MM.1S (cell line): ENCODE results near the gene MRC1.

Experiments
- DNase-seq: peaks from one replicate; pipeline ENCODE4 v3.0.0-alpha.2; 2015
- H2AFZ ChIP-seq: fragments of 300-600 bp; sonication (generic); 2 replicates; pipeline ENCODE4 v1.6.0; 2016; ENCODE audit warnings: antibody characterized with exemption, low read length
- H3F3A ChIP-seq: fragments of 300-600 bp; sonication (generic); 2 replicates; pipeline ENCODE4 v1.6.1; 2016; ENCODE audit warnings: mild to moderate bottlenecking, antibody characterized with exemption, low read length, moderate library complexity, mixed read lengths; ENCODE audit not compliant: insufficient read depth
- H3K27ac ChIP-seq: fragments of 300-600 bp; sonication (generic); 2 replicates; pipeline ENCODE4 v1.5.1; 2016; ENCODE audit warnings: mild to moderate bottlenecking, low read length
- H3K27me3 ChIP-seq: fragments of 300-600 bp; sonication (generic); replicated peaks from 2 replicates; pipeline ENCODE4 v1.6.0; 2016; ENCODE audit warnings: low read length; ENCODE audit not compliant: insufficient read depth
- H3K36me3 ChIP-seq: fragments of 300-600 bp; sonication (generic); replicated peaks from 2 replicates; pipeline ENCODE4 v1.6.1; 2016; ENCODE audit warnings: mild to moderate bottlenecking, low read length, mixed read lengths; ENCODE audit not compliant: insufficient read depth
- H3K4me1 ChIP-seq: fragments of 300-600 bp; sonication (generic); 2 replicates; pipeline ENCODE4 v1.6.1; 2016; ENCODE audit warnings: low read length, mixed read lengths
- H3K4me2 ChIP-seq: fragments of 300-600 bp; sonication (generic); 2 replicates; pipeline ENCODE4 v1.6.0; 2016; ENCODE audit warnings: low read depth, low read length
- H3K4me3 ChIP-seq: fragments of 300-600 bp; sonication (generic); 2 replicates; pipeline ENCODE4 v1.5.1; 2016; ENCODE audit warnings: low read length, mixed read lengths
- H3K79me2 ChIP-seq: fragments of 300-600 bp; sonication (generic); 2 replicates; pipeline ENCODE4 v1.6.1; 2016; ENCODE audit warnings: mixed run types, low read length, mixed read lengths
- H3K9ac ChIP-seq: fragments of 300-600 bp; sonication (generic); 2 replicates; pipeline ENCODE4 v1.6.1; 2016; ENCODE audit warnings: low read length, mixed read lengths
- H3K9me2 ChIP-seq: fragments of 300-600 bp; sonication (generic); replicated peaks from 2 replicates; pipeline ENCODE4 v1.6.1; 2016; ENCODE audit warnings: mild to moderate bottlenecking, low read length, mixed read lengths; ENCODE audit not compliant: insufficient read depth
- H3K9me3 ChIP-seq: fragments of 300-600 bp; sonication (generic); replicated peaks from 2 replicates; pipeline ENCODE4 v1.6.1; 2016; ENCODE audit warnings: mild to moderate bottlenecking, low read length, mixed read lengths; ENCODE audit not compliant: insufficient read depth
- H4K20me1 ChIP-seq: fragments of 300-600 bp; sonication (generic); 2 replicates; pipeline ENCODE4 v1.6.1; 2016; ENCODE audit warnings: mild to moderate bottlenecking, low read length, moderate library complexity, mixed read lengths; ENCODE audit not compliant: insufficient read depth
- CTCF ChIP-seq: fragments of 300-600 bp; sonication (generic); IDR thresholded peaks from 2 replicates; pipeline ENCODE4 v1.5.1; 2016; ENCODE audit warnings: antibody characterized with exemption, low read length, mixed read lengths
- EZH2 ChIP-seq: fragments of 300-600 bp; sonication (generic); optimal IDR thresholded peaks from 2 replicates; pipeline ENCODE3; 2017; ENCODE audit warnings: low read depth, mild to moderate bottlenecking, antibody characterized with exemption, low read length, mixed read lengths
- EZH2phosphoT487 ChIP-seq: fragments of 300-600 bp; sonication (generic); IDR thresholded peaks from 2 replicates; pipeline ENCODE4 v1.6.1; 2018; ENCODE audit warnings: antibody characterized with exemption, low read length

MRC1 gene

GRCh38 chr10:17914169-17915045 lies 105.3 kb downstream of the MRC1 start:
- Histone ChIP-seq H2AFZ (no peak overlapping the region), H3K4me3 (no peak overlapping the region), H3K79me2 (no peaks in the 10 kb centered on the region), H3K4me2 (no peak overlapping the region), H3K27me3 (no peaks in the 10 kb centered on the region), H3K4me1 (no peaks in the 10 kb centered on the region), H3K9ac (no peak overlapping the region), H3K27ac (no peak overlapping the region), H3F3A (no peaks in the 10 kb centered on the region), H3K9me2 (no peaks in the 10 kb centered on the region), H3K36me3 (no peaks in the 10 kb centered on the region), H3K9me3 (no peaks in the 10 kb centered on the region), H4K20me1 (no peaks in the 10 kb centered on the region)
- no peak for DNase-seq
- TF ChIP-seq EZH2phosphoT487 (no peak), EZH2 (no peak), CTCF (no peak)

- Histone ChIP-seq H3K9ac (no peak overlapping the region), H2AFZ (no peak overlapping the region), H3K79me2 (no peaks in the 10 kb centered on the region), H4K20me1 (no peaks in the 10 kb centered on the region), H3K4me1 (no peaks in the 10 kb centered on the region), H3K27me3 (no peaks in the 10 kb centered on the region), H3K27ac (no peak overlapping the region), H3K9me3 (no peaks in the 10 kb centered on the region), H3F3A (no peaks in the 10 kb centered on the region), H3K4me2 (no peak overlapping the region), H3K4me3 (no peak overlapping the region), H3K36me3 (no peaks in the 10 kb centered on the region), H3K9me2 (no peaks in the 10 kb centered on the region)
- TF ChIP-seq EZH2 (no peak), CTCF (no peak), EZH2phosphoT487 (no peak)
- DNase-seq = no peak
Observed at GRCh38 chr10:17915181-17915580, 106.0 kb downstream of the MRC1 start.

- Histone ChIP-seq H3K9ac (no peak overlapping the region), H3K4me1 (no peaks in the 10 kb centered on the region), H2AFZ (0 out of 2 replicates have a peak overlapping the region, but pooled peaks have one; percentile 23), H4K20me1 (no peaks in the 10 kb centered on the region), H3K9me3 (no peaks in the 10 kb centered on the region), H3F3A (no peaks in the 10 kb centered on the region), H3K36me3 (no peaks in the 10 kb centered on the region), H3K9me2 (no peaks in the 10 kb centered on the region), H3K79me2 (no peaks in the 10 kb centered on the region), H3K4me3 (no peak overlapping the region), H3K27me3 (no peaks in the 10 kb centered on the region), H3K4me2 (no peak overlapping the region), H3K27ac (no peak overlapping the region)
- no peak for TF ChIP-seq EZH2
- TF ChIP-seq EZH2phosphoT487 = no peak
- no peak for TF ChIP-seq CTCF
- DNase-seq = no peak
Observed at GRCh38 chr10:17918187-17918903, 109.2 kb downstream of the MRC1 start.
